Astrocyte (in vitro differentiated cells and primary cell): ENCODE results near the gene PEX11B.

ENCODE experiments used
- EZH2 ChIP-seq: IDR thresholded peaks from 2 replicates; pipeline ENCODE4 v1.6.1; 2012; ENCODE audit warnings: mild to moderate bottlenecking, low read length, inconsistent platforms; ENCODE audit not compliant: insufficient read depth
- TF ChIP-seq, protein P1 (sequence below): IDR thresholded peaks from 2 replicates; pipeline ENCODE4 v1.5.1; 2011; ENCODE audit warnings: low read depth, mild to moderate bottlenecking, inconsistent platforms, low read length, moderate library complexity; ENCODE audit not compliant: insufficient read depth

DNA sequence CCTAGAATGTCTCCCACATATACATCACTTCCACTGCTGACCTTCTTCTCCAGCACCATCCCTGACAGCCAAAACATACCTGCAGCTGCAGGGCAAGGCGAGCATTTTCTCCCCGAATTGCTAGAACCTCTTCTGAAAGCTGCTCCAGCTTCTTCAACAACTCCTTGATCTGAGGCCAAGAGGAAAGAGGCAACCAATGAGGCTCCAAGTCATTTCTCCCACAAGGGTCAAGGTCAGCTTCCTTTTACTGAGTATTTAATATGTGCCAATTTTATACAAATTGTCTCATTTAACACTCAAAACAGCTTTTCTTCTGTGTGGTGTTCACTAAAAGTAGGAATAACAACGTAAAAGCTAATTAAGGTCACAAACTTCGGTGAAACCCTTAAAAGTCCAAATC, 50.3 kb downstream of the PEX11B start:
- TF ChIP-seq, protein P1, sequence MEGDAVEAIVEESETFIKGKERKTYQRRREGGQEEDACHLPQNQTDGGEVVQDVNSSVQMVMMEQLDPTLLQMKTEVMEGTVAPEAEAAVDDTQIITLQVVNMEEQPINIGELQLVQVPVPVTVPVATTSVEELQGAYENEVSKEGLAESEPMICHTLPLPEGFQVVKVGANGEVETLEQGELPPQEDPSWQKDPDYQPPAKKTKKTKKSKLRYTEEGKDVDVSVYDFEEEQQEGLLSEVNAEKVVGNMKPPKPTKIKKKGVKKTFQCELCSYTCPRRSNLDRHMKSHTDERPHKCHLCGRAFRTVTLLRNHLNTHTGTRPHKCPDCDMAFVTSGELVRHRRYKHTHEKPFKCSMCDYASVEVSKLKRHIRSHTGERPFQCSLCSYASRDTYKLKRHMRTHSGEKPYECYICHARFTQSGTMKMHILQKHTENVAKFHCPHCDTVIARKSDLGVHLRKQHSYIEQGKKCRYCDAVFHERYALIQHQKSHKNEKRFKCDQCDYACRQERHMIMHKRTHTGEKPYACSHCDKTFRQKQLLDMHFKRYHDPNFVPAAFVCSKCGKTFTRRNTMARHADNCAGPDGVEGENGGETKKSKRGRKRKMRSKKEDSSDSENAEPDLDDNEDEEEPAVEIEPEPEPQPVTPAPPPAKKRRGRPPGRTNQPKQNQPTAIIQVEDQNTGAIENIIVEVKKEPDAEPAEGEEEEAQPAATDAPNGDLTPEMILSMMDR: no peak
- no peak for TF ChIP-seq EZH2
